GM12878 (cell line): ENCODE results near the gene PRSS1. TPM values are rescaled to one million over a fixed set of nuclear protein-coding genes. Genes with fewer than 3 reads are reported as not detected.
"Not testable (repeated sequence)": the region's sequence is repeated elsewhere in the genome, so short reads cannot be mapped to it uniquely, and the experiment has no call there.

Experiments
- ATAC-seq: fragments of 200-7000 bp; cut with Tn5 transposase; 3 replicates; pipeline ENCODE4 v1.9.1; 2020; ENCODE audit warnings: mild to moderate bottlenecking, moderate library complexity
- BruUV-seq: library from RNA; stranded (reverse); fragments of 400-500 nt; replicated peaks from 2 replicates; lab custom pipeline; 2021; lab: Mats Ljungman, UMichigan
- CTCF ChIA-PET: fragments of 300-600 bp; sonication (Branson Sonifier 250); formaldehyde crosslinking; extraction: SDS; loops from one replicate; lab custom pipeline; 2021; ENCODE audit warnings: inconsistent platforms; lab: Yijun Ruan, JAX
- POLR2A ChIA-PET: fragments of 350-600 bp; formaldehyde crosslinking; extraction: SDS; loops from one replicate; lab custom pipeline; 2021; ENCODE audit warnings: inconsistent platforms; lab: Charles Lee
- RAD21 ChIA-PET: fragments of 300-600 bp; sonication (Branson Sonifier 250); formaldehyde crosslinking; loops from one replicate; lab custom pipeline; 2023; ENCODE audit warnings: antibody characterized with exemption; ENCODE audit not compliant: unreplicated experiment; lab: Charles Lee
- SMC1A ChIA-PET: fragments of 300-600 bp; sonication (Branson Sonifier 250); formaldehyde crosslinking; loops from one replicate; lab custom pipeline; 2023; ENCODE audit not compliant: unreplicated experiment, uncharacterized antibody; lab: Charles Lee
- DNase-seq: peaks from one replicate; pipeline ENCODE4 v3.0.0-alpha.2; 2011; ENCODE audit warnings: low read depth, low spot score
- FAIRE-seq: peaks from 3 replicates; lab custom pipeline; 2011; peaks lifted over from hg19 to GRCh38; lab: Jason Lieb, UNC
- H2AFZ ChIP-seq: 2 replicates; pipeline ENCODE4 v1.6.0; 2011; ENCODE audit warnings: low read depth, low read length, control low read depth; ENCODE audit not compliant: control insufficient read depth
- H3K27ac ChIP-seq: 2 replicates; pipeline ENCODE4 v1.5.1; 2011; ENCODE audit warnings: control low read depth; ENCODE audit not compliant: control insufficient read depth, insufficient read depth
- H3K27me3 ChIP-seq, 2 experiments: replicated peaks in 1 of 2; 2 replicates each; pipeline versions ENCODE4 v1.6.0 to v1.6.1; 2011; ENCODE audit warnings: low read length in 1 of 2; ENCODE audit not compliant: control insufficient read depth in 2 of 2, insufficient read depth in 2 of 2
- H3K36me3 ChIP-seq, 2 experiments: 2 replicates each; pipeline ENCODE4 v1.5.1; 2011; ENCODE audit warnings: low read length in 1 of 2; ENCODE audit not compliant: control insufficient read depth in 2 of 2, insufficient read depth in 2 of 2
- H3K4me1 ChIP-seq: 2 replicates; pipeline ENCODE4 v1.6.1; 2011; ENCODE audit warnings: mild to moderate bottlenecking, low read length, moderate library complexity, mixed read lengths; ENCODE audit not compliant: control insufficient read depth, insufficient read depth
- H3K4me2 ChIP-seq: 2 replicates; pipeline ENCODE4 v1.6.0; 2011; ENCODE audit warnings: control low read depth; ENCODE audit not compliant: control insufficient read depth, insufficient read depth
- H3K4me3 ChIP-seq: fragments of 200-600 bp; sonication (generic); 2 replicates; pipeline ENCODE4 v1.5.1; 2016
- H3K79me2 ChIP-seq: 2 replicates; pipeline ENCODE4 v1.6.0; 2011; ENCODE audit warnings: low read length; ENCODE audit not compliant: control insufficient read depth, insufficient read depth
- H3K9ac ChIP-seq: 2 replicates; pipeline ENCODE4 v1.8.0; 2011; ENCODE audit warnings: low read length, control low read depth, mixed read lengths; ENCODE audit not compliant: control insufficient read depth, insufficient read depth
- H3K9me3 ChIP-seq: replicated peaks from 3 replicates; pipeline ENCODE4 v1.5.1; 2011; ENCODE audit warnings: mild to moderate bottlenecking, low read length; ENCODE audit not compliant: control insufficient read depth, insufficient read depth
- H4K20me1 ChIP-seq: 2 replicates; pipeline ENCODE4 v1.6.0; 2011; ENCODE audit not compliant: control insufficient read depth, insufficient read depth
- ATF7 ChIP-seq: fragments of 450-650 bp; IDR thresholded peaks from 2 replicates; pipeline ENCODE4 v1.6.1; 2016; ENCODE audit warnings: low read depth, mild to moderate bottlenecking
- PRDM15 ChIP-seq: fragments of 450-650 bp; formaldehyde crosslinking; IDR thresholded peaks from 2 replicates; pipeline ENCODE4 v1.4.0; 2020; ENCODE audit warnings: mild to moderate bottlenecking, moderate library complexity
- WGBS: methylation state at CpG from one replicate; pipeline ENCODE4 v1.1.6; 2016; ENCODE audit warnings: low lambda C conversion rate; ENCODE audit not compliant: insufficient replicate concordance, insufficient coverage; ENCODE audit errors: missing lambda C conversion rate; 5-methylcytosine and 5-hydroxymethylcytosine counted together
- in situ Hi-C: fragments of 300-500 bp; cut with MboI; formaldehyde crosslinking; loops from 9 replicates; pipeline ENCODE4 v1.14.3; 2018; ENCODE audit warnings: mixed read lengths
- intact Hi-C: fragments of 100-400 bp; cut with micrococcal nuclease; formaldehyde crosslinking; loops from one replicate; pipeline ENCODE4 v1.14.2; 2022; ENCODE audit not compliant: unreplicated experiment
- polyA plus RNA-seq, 11 experiments: library from polyadenylated mRNA; depleted of rRNA in 4 of 11; unstranded in 6 of 11; stranded (reverse) in 5 of 11; fragments of >200 nt; fragmentation: Nextera tagmentation in 4 of 11; fragmentation: Illumina TruSeq in 1 of 11; extraction: Ambion mirVana in 4 of 11; extraction: Trizol in 1 of 11; gene quantifications; 1 replicate in 1 of 11; 2 replicates in 10 of 11; pipeline versions ENCODE4 v1.2.1 to v1.2.3, GENCODE V29; 2011 to 2016; ENCODE audit warnings: inconsistent platforms in 2 of 11, missing spikeins in 2 of 11, low read depth in 1 of 11
- total RNA-seq, 4 experiments: library from RNA; depleted of rRNA in 3 of 4; stranded (reverse); fragments of >200 nt in 3 of 4; fragmentation: Illumina TruSeq in 1 of 4; extraction: Trizol in 1 of 4; gene quantifications; 2 replicates each; pipeline versions ENCODE4 v1.2.1 to v1.2.3, GENCODE V29; 2013 to 2021

PRSS1 gene
- total and polyA plus RNA-seq, 10 of the 15 experiments (the other 5 are each of a cell fraction or from before 2014, with no cell fraction given): 11.9 TPM; not detected in 9

- TF ChIP-seq PRDM15 (CRISPR knock-in tag): no peak
- no peak for TF ChIP-seq ATF7
Measured at GRCh38 chr7:142753366-142753765, 4.1 kb downstream of the PRSS1 start (continued).

GRCh38 chr7:142753925-142754491, 4.7 kb downstream of the PRSS1 start:
- SMC1A ChIA-PET, H2AFZ ChIP-seq, in situ Hi-C loops, H3K4me2 ChIP-seq, H3K36me3 ChIP-seq, POLR2A ChIA-PET, H3K79me2 ChIP-seq, H3K4me3 ChIP-seq, H4K20me1 ChIP-seq, H3K4me1 ChIP-seq, H3K9me3 ChIP-seq, H3K9ac ChIP-seq, intact Hi-C loops, FAIRE-seq, RAD21 ChIA-PET, H3K27me3 ChIP-seq, ATAC-seq, H3K27ac ChIP-seq, BruUV-seq, DNase-seq: not testable (repeated sequence)
- 4% methylated on average over 5 of the region's 5 CpGs for WGBS
- CTCF ChIA-PET: interaction anchor here (0.8 kb wide), 1 partner anchor 57 kb away, joined by 3 read pairs; no protein-coding TSS in a partner anchor
